C4-2B (cell line): ENCODE data around the gene MOBP.

ENCODE experiments used
- H3K27ac ChIP-seq: fragments of 450-650 bp; 2 replicates; pipeline ENCODE4 v1.5.1; 2017
- ZFX ChIP-seq: fragments of 450-650 bp; IDR thresholded peaks from 2 replicates; pipeline ENCODE4 v1.6.1; 2017
- TF ChIP-seq, protein P1 (sequence below): fragments of 450-650 bp; conservative IDR thresholded peaks from 2 replicates; pipeline ENCODE4 v1.5.1; 2017; ENCODE audit warnings: mild to moderate bottlenecking

MOBP gene

GRCh38 chr3:39529577-39529976, 62.1 kb downstream of the MOBP start:
- no peak for TF ChIP-seq ZFX
- TF ChIP-seq, protein P1, sequence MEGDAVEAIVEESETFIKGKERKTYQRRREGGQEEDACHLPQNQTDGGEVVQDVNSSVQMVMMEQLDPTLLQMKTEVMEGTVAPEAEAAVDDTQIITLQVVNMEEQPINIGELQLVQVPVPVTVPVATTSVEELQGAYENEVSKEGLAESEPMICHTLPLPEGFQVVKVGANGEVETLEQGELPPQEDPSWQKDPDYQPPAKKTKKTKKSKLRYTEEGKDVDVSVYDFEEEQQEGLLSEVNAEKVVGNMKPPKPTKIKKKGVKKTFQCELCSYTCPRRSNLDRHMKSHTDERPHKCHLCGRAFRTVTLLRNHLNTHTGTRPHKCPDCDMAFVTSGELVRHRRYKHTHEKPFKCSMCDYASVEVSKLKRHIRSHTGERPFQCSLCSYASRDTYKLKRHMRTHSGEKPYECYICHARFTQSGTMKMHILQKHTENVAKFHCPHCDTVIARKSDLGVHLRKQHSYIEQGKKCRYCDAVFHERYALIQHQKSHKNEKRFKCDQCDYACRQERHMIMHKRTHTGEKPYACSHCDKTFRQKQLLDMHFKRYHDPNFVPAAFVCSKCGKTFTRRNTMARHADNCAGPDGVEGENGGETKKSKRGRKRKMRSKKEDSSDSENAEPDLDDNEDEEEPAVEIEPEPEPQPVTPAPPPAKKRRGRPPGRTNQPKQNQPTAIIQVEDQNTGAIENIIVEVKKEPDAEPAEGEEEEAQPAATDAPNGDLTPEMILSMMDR: no peak
- H3K27ac ChIP-seq: no peak overlapping the region

- no peak overlapping the region for H3K27ac ChIP-seq
- no peak for TF ChIP-seq ZFX
- TF ChIP-seq, protein P1: no peak
Observed at GRCh38 chr3:39531066-39531465, 63.6 kb downstream of the MOBP start.

DNA sequence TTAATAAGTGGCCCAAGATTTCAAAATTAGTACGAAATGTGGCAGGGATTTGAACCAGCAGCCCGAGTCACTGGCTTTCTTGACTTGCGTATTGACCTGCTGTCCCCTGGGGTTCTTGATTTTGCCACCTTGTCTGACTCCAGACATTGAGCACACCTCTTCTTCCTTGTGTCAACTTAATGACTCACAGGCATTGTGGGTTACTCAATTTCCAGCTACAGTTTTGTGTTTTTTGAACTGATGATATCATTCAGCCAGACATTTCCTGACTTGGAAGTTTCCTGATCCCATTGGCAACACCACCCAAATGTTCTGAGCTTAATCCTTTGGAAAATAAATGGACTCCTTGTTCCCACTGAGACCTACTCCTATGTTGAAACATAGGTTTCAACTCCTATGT, 64.2 kb downstream of the MOBP start:
- TF ChIP-seq ZFX: no peak
- TF ChIP-seq, protein P1: no peak
- H3K27ac ChIP-seq: no peak overlapping the region

- no peak overlapping the region for H3K27ac ChIP-seq
- no peak for TF ChIP-seq ZFX
- TF ChIP-seq, protein P1: no peak
Observed at GRCh38 chr3:39532777-39533176, 65.3 kb downstream of the MOBP start.

DNA sequence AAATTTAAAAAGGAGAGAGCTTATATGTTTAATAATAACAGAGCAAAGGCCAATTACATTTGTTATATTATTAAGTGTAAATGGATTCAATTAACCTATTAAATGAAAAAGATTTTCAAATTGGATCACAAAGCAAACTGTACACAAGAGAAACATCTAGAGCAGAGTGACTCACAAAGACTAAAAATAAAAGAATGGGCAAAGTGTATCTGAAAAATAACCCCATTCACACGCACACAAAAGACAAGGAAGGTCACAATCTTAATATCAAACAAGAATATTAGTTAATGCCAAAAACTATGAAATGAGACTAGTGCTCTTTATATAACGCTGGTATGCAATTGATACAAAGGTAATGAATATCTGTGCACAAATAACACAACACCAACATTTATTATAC, 65.7 kb downstream of the MOBP start:
- TF ChIP-seq, protein P1: no peak
- TF ChIP-seq ZFX: no peak
- H3K27ac ChIP-seq: no peak overlapping the region

DNA sequence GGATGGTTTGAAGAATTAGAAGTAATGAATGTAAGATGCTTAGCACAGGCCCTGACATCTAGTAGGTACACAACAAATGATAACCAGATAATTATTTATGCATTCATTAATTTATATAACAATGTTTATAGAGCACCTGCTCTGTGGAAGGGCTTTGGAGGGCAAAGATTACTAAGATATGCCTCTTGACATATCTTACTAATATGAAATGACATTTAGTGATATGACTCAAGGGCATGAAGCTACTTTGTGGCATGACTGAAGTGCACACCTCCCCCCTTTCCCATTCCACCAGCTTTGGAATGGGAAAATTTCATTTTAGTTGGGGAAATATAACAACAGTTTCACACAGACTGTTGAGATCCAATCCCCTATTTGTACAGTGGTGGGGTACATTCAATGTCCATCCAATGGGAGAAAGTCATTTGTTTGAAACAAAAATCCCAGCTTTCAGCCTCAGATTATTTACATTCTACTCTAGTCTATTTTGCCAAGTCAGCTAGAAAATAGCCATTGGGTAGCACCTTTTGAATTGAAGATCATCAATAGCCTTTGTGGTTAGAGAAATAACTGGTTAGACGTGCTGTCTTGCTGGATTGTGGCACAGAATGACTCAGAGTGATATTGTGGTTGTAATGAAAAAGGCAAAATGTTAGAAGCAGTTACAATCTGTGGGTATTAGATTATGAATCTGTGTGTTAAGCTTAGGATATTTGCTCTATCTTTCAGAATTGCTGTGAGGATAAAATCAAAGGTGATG, 72.9 kb downstream of the MOBP start:
- H3K27ac ChIP-seq: no peak overlapping the region
- TF ChIP-seq, protein P1: no peak
- no peak for TF ChIP-seq ZFX

DNA sequence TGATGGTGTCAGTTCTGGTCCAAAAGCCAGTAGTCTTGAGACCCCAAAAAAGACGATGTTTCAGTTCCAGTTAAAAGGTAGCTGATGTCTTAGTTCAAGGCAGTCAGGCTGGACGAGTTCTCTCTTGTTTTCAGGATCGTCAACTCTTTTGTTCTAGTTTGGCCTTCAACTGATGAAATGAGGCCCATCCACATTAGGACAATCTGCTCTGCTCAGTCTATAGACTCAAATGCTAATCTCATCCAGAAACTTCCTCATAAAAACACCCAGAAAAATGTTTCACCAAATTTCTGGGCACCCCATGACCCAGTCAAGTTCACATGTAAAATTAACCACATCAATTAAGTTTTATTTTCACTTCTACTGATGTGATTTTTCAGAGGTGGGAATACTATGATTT, 74.0 kb downstream of the MOBP start:
- no peak overlapping the region for H3K27ac ChIP-seq
- no peak for TF ChIP-seq ZFX
- TF ChIP-seq, protein P1: no peak
